Thyroid gland (tissue), 4 donors: ENCODE measurements around the gene LRRC42. TPM values are rescaled to one million over a fixed set of nuclear protein-coding genes. Genes with fewer than 3 reads are reported as not detected.

Experiments used
- DNase-seq, 2 donors: peaks; one replicate each; pipeline ENCODE4 v3.0.0-alpha.2; 2019
- H3K27ac ChIP-seq, 3 donors: fragments of 200-600 bp; sonication (generic); 1 replicate in 2 of 3; 2 replicates in 1 of 3; pipeline ENCODE4 v1.5.1; 2016 to 2019; ENCODE audit warnings: mild to moderate bottlenecking in 1 of 3, moderate library complexity in 1 of 3
- H3K27me3 ChIP-seq: fragments of 200-600 bp; sonication (generic); one replicate; pipeline ENCODE4 v1.5.1; 2019
- H3K36me3 ChIP-seq, 2 donors: fragments of 200-600 bp; sonication (generic); one replicate each; pipeline ENCODE4 v1.5.1; 2016 to 2019
- H3K4me1 ChIP-seq, 2 donors: fragments of 200-600 bp; sonication (generic); one replicate each; pipeline ENCODE4 v1.5.1; 2017 to 2019
- H3K4me3 ChIP-seq, 3 donors: fragments of 200-600 bp; sonication (generic); replicated peaks in 1 of 3; 1 replicate in 2 of 3; 2 replicates in 1 of 3; pipeline ENCODE4 v1.5.1; 2016; ENCODE audit warnings: mild to moderate bottlenecking in 1 of 3
- H3K9me3 ChIP-seq: fragments of 200-600 bp; sonication (generic); one replicate; pipeline ENCODE4 v1.5.1; 2017
- POLR2A ChIP-seq, 2 donors: fragments of 450-650 bp; IDR thresholded peaks; one replicate each; pipeline ENCODE4 v1.6.1; 2017; ENCODE audit warnings: antibody characterized with exemption in 2 of 2, mild to moderate bottlenecking in 2 of 2, moderate library complexity in 1 of 2
- WGBS, 2 donors: methylation state at CpG; one replicate each; pipeline ENCODE4 v1.1.5; 2017; 5-methylcytosine and 5-hydroxymethylcytosine counted together
- intact Hi-C: fragments of 100-400 bp; cut with DNase I; formaldehyde crosslinking; loops from one replicate; pipeline ENCODE4 v1.15.1; 2023
- total RNA-seq, 4 donors: library from RNA; depleted of rRNA; stranded (reverse); fragments of >200 nt; gene quantifications; one replicate each; pipeline ENCODE4 v1.2.3, GENCODE V29; 2016
- TF ChIP-seq, protein P1 (sequence below), 6 experiments: fragments of 200-600 bp in 3 of 6; fragments of 450-650 bp in 3 of 6; sonication (generic) in 3 of 6; IDR thresholded peaks; one replicate each; pipeline ENCODE4 v1.5.1; 2016 to 2019; ENCODE audit warnings: antibody characterized with exemption in 6 of 6, mild to moderate bottlenecking in 2 of 6, inconsistent platforms in 1 of 6, moderate library complexity in 1 of 6

LRRC42 gene
- total RNA-seq, 4 donors from 2014 or later = 28.7 to 39.4 (median 33.7) TPM

DNA sequence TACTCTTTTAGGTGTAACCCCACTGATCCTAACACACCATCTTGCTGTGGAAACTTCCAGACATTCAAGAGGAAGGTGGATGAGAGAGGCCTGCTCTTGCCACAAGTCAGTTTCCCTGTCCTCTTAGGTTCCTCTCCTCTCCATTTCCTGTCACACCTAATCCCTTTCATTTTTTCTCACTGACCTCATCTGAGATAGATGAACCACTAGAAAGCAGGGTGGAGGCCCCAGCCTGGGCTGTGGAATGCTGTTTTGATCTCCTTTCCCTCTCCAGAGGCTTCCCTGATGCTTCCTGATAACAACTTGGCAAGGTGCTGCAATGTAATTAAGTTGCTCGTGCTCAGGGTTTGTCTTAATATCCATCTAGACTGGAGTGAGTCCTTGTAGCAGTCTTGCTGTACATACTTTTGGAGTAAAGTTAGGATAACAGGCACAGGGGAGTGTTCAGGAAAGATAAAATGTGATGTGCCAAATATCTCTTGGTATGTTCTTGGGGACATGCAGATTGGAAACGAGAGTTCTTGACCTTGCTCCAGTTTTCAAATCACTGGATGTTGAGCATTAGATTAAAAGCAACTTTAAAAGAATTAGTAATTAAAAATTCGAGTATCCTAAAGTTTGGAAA lies 11.2 kb downstream of the LRRC42 start:
- TF ChIP-seq, protein P1, sequence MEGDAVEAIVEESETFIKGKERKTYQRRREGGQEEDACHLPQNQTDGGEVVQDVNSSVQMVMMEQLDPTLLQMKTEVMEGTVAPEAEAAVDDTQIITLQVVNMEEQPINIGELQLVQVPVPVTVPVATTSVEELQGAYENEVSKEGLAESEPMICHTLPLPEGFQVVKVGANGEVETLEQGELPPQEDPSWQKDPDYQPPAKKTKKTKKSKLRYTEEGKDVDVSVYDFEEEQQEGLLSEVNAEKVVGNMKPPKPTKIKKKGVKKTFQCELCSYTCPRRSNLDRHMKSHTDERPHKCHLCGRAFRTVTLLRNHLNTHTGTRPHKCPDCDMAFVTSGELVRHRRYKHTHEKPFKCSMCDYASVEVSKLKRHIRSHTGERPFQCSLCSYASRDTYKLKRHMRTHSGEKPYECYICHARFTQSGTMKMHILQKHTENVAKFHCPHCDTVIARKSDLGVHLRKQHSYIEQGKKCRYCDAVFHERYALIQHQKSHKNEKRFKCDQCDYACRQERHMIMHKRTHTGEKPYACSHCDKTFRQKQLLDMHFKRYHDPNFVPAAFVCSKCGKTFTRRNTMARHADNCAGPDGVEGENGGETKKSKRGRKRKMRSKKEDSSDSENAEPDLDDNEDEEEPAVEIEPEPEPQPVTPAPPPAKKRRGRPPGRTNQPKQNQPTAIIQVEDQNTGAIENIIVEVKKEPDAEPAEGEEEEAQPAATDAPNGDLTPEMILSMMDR (IDR thresholded peaks at IDR 0.05) = no peak
- TF ChIP-seq POLR2A (IDR thresholded peaks at IDR 0.05) = no peak
- intact Hi-C loops = no loop called here
- WGBS, 2 donors = 52 to 61% methylated on average over 3 of the region's 3 CpGs

DNA sequence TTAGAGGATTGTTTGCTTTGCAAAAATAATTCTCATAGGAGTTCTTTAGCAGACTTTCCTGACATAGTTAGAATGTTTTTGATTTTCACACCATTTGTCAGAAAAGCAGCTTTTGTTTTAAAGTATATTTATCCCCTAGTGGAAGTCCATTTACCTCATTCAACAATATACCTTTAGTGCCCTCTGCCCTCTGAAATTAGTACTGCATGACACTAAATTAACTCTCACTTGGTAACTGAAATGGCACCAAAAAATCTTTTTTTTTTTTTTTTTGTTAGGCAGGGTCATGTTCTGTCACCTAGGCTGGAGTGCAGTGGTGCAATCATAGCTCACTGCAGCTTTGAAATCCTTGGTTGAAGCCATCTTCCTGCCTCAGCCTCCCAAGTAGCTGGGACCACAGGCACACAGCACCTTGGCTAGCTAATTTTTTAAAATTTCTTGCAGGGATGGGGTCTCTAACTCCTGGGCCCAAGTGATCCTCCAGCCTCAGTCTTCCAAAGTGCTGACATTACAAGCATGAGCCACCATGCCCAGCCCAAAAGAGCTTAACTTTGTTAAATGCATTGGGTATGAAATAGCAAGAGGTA lies 13.6 kb downstream of the LRRC42 start:
- intact Hi-C loops = no loop called here
- H3K4me3 ChIP-seq = no peak overlapping the region
- TF ChIP-seq, protein P1 (IDR thresholded peaks at IDR 0.05) = peak in 5 of 6 experiments; percentile 27 to 67 (median 53)
- TF ChIP-seq POLR2A (IDR thresholded peaks at IDR 0.05) = no peak
- no peaks in the 10 kb centered on the region for H3K9me3 ChIP-seq
- no peaks in the 10 kb centered on the region for H3K27me3 ChIP-seq
- peaks cover 31 to 35% of the 10 kb centered on the region in 2 donors for H3K36me3 ChIP-seq
- no peak for DNase-seq
- H3K27ac ChIP-seq = no peak overlapping the region
- H3K4me1 ChIP-seq = peaks cover 0 to 17% of the 10 kb centered on the region in 2 donors

More for the DNA sequence above, 11.2 kb downstream of the LRRC42 start:
- H3K9me3 ChIP-seq = no peaks in the 10 kb centered on the region
- peak overlapping the region in 2 of 3 donors; percentile 14 to 16 for H3K27ac ChIP-seq
- peaks cover 18 to 32% of the 10 kb centered on the region in 2 donors for H3K36me3 ChIP-seq
- DNase-seq = no peak
- no peak overlapping the region for H3K4me3 ChIP-seq
- peaks cover 0 to 17% of the 10 kb centered on the region in 2 donors for H3K4me1 ChIP-seq
- H3K27me3 ChIP-seq = no peaks in the 10 kb centered on the region

DNA sequence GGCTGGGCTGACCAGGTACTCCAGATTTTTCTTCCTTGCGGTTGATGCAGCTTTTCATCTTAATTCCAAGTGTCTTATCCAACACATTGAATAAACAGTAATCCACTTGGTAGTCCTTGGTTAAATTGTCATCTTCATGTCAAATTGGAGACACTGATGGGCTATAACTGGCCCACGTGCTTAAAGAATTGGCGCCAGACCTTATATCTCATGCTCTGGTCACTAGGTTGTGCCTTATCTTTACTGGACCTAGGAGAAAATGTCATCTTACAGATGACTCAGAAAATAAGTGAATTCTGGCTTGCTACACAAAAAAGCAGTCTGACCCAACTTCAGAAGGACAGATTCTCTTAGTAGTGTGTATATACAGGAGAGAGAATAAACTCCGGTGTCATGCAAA lies 16.2 kb downstream of the LRRC42 start:
- no peak for DNase-seq
- H3K27me3 ChIP-seq = no peaks in the 10 kb centered on the region
- H3K4me1 ChIP-seq = peaks cover 0 to 1% of the 10 kb centered on the region in 2 donors
- H3K27ac ChIP-seq = no peak overlapping the region
- no peak overlapping the region for H3K4me3 ChIP-seq
- intact Hi-C loops = no loop called here
- no peaks in the 10 kb centered on the region for H3K9me3 ChIP-seq
- H3K36me3 ChIP-seq = peaks cover 42 to 46% of the 10 kb centered on the region in 2 donors
- TF ChIP-seq POLR2A (IDR thresholded peaks at IDR 0.05) = no peak
- TF ChIP-seq, protein P1 (IDR thresholded peaks at IDR 0.05) = no peak
- WGBS, 2 donors = 95 to 96% methylated on average over 4 of the region's 4 CpGs

DNA sequence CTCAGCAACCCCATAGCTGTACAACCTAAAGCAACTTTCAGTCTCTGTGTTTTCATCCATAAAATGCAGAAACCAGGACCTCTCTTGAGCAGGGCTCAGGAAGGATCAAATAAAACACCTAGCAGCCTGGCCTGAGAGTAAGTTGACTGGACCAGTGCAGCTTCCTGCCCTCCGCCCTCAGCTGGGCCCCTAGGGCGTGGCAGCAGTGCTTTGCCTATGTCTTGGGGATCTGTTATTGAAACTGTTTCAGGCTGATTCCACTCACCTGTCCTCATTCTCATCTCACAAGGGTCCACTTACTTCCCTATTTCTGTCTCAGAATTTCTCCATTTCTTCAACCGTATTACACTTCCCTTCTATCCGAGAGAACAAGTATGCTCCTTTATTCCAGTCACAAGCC lies 17.3 kb downstream of the LRRC42 start:
- intact Hi-C loops = no loop called here

DNA sequence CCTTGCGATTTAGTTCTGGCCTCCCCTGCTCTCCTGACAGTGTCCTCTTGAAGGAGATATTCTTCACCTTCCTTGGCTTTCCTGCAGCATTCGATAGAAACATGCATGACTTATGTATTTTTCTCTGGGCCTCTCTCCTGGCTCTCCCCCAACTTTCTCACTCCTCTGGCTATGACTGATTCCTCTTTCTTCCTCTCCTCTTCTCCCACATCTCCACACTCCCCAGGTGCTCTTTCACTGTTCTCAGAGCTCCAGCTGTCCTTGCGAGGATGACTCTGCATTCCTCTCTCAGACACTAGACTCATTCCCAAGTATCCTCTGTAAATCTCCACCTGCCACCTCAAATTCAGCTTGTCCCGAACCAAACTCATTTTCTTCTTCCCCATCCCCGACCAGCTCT lies 18.0 kb downstream of the LRRC42 start:
- DNase-seq = no peak
- TF ChIP-seq POLR2A (IDR thresholded peaks at IDR 0.05) = no peak
- TF ChIP-seq, protein P1 (IDR thresholded peaks at IDR 0.05) = no peak
- no peak overlapping the region for H3K27ac ChIP-seq
- H3K9me3 ChIP-seq = no peaks in the 10 kb centered on the region
- H3K27me3 ChIP-seq = no peaks in the 10 kb centered on the region
- intact Hi-C loops = no loop called here
- 82 to 89% methylated on average over 5 of the region's 5 CpGs for WGBS, 2 donors
- H3K36me3 ChIP-seq = peaks cover 43 to 59% of the 10 kb centered on the region in 2 donors
- H3K4me3 ChIP-seq = no peak overlapping the region
- no peaks in the 10 kb centered on the region for H3K4me1 ChIP-seq

More for the DNA sequence above, 17.3 kb downstream of the LRRC42 start:
- no peak overlapping the region for H3K27ac ChIP-seq
- peaks cover 43 to 55% of the 10 kb centered on the region in 2 donors for H3K36me3 ChIP-seq
- DNase-seq = no peak
- WGBS, 2 donors = 93 to 96% methylated on average over 4 of the region's 4 CpGs
- H3K4me3 ChIP-seq = no peak overlapping the region
- H3K9me3 ChIP-seq = no peaks in the 10 kb centered on the region
- H3K27me3 ChIP-seq = no peaks in the 10 kb centered on the region
- TF ChIP-seq, protein P1 (IDR thresholded peaks at IDR 0.05) = no peak
- no peak for TF ChIP-seq POLR2A (IDR thresholded peaks at IDR 0.05)
- H3K4me1 ChIP-seq = no peaks in the 10 kb centered on the region
